HAP-1 (cell line): ENCODE results near the gene CCDC40.

ENCODE experiments used
- DNase-seq, 2 experiments: peaks; one replicate each; pipeline ENCODE4 v3.0.0-alpha.2; 2016 to 2020; ENCODE audit warnings: low spot score in 2 of 2
- H3K27me3 ChIP-seq: fragments of 250-450 bp; sonication (Bioruptor Pico); 2 replicates; pipeline ENCODE4 v1.5.1; 2020; ENCODE audit warnings: low read depth, mild to moderate bottlenecking, moderate library complexity
- H3K36me3 ChIP-seq: fragments of 250-450 bp; sonication (Bioruptor Pico); replicated peaks from 2 replicates; pipeline ENCODE4 v1.5.1; 2020; ENCODE audit warnings: mild to moderate bottlenecking
- H3K4me1 ChIP-seq: fragments of 250-450 bp; sonication (Bioruptor Pico); 2 replicates; pipeline ENCODE4 v1.5.1; 2020; ENCODE audit warnings: mild to moderate bottlenecking
- H3K4me3 ChIP-seq: fragments of 250-450 bp; sonication (Bioruptor Pico); 2 replicates; pipeline ENCODE4 v1.5.1; 2020; ENCODE audit warnings: mild to moderate bottlenecking, moderate library complexity
- H3K9me3 ChIP-seq: fragments of 250-450 bp; sonication (Bioruptor Pico); 2 replicates; pipeline ENCODE4 v1.5.1; 2020; ENCODE audit warnings: mild to moderate bottlenecking, moderate library complexity
- in situ Hi-C: fragments of 300-500 bp; cut with MboI; formaldehyde crosslinking; loops from 3 replicates; pipeline ENCODE4 v1.14.3; 2020; ENCODE audit warnings: low sequenced_read_pairs, inconsistent platforms, mixed read lengths

Gene CCDC40

DNA sequence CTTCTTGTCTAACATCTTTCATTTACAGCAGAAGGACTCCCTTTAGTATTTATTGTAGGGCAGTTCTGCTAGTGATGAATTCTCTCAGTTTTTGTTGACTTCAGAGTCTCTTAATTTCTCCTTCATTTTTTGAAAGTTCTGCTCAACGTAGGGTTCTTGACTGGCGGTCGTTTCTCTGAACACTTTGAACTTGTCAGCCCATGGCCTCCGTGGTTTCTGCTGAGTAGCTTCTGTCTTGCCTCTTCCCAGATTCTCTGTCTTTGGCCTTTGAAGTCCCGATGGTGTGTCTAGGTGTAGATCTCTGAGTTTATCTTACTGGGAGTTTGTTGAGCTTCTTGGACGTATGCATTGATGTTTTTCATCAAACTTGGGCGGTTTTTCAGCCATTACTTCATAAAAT is 78.3 kb downstream of the CCDC40 start:
- in situ Hi-C loops: no loop called here
- Histone ChIP-seq H3K27me3 (no peaks in the 10 kb centered on the region), H3K9me3 (peaks cover 6% of the 10 kb centered on the region; the same call in 1 of the 2 replicates), H3K4me3 (no peak overlapping the region), H3K36me3 (no peaks in the 10 kb centered on the region), H3K4me1 (no peaks in the 10 kb centered on the region)
- DNase-seq: no peak

DNA sequence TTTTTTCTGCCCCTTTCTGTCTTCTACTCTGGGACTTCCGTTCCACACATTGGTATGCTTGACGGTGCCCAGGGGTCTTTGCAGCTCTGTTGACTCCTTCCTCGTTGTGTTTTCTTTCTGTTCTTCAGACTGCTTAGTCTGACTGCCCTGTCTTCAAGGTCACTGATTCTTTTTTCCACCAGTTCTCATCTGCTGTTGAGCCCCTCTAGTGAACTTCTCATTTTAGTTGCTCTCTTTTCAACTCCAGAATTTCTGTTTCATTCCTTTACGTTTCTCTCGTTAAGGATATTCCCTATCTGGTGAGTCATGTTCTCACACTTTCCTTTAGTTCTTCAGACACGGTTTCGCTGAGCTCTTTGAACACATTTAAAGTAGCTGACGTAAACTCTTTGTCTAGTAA is 78.7 kb downstream of the CCDC40 start:
- Histone ChIP-seq H3K27me3 (no peaks in the 10 kb centered on the region), H3K9me3 (peaks cover 6% of the 10 kb centered on the region; the same call in 1 of the 2 replicates), H3K36me3 (no peaks in the 10 kb centered on the region), H3K4me3 (no peak overlapping the region), H3K4me1 (no peaks in the 10 kb centered on the region)
- DNase-seq: no peak
- in situ Hi-C loops: no loop called here

DNA sequence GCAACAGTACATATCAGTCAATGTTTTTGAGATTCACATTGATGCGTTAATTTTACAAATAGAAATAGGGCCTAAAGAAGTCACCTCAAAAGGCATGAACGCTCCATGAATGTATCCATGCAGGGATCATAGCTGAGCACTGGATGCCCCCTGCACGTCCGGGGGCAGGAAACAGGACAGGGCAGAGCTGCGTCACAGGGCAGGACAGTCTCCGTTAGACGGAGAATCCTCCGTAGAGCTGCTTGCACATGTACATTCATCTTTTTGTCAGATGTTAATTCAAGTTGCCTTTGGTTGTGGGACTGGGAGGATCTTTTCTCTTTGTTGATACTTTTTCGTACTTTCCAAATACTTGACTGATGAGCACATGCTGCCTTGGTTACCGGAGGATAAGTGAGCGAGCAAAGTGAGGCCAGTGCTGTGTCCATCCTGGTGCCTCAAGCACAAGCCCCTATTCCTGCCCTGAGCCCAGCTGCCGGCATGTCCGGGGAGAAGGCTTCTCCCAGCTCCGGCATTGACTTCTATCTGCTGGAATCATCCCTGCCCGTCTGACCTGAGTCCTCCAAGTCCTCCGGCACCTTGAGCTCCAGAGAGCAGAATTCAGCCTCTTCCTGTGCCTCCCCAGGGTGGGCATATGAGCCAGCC is 80.0 kb downstream of the CCDC40 start:
- Histone ChIP-seq H3K27me3 (no peaks in the 10 kb centered on the region), H3K4me3 (no peak overlapping the region), H3K36me3 (no peaks in the 10 kb centered on the region), H3K4me1 (no peaks in the 10 kb centered on the region), H3K9me3 (peaks cover 6% of the 10 kb centered on the region; the same call in 1 of the 2 replicates)
- in situ Hi-C loops: no loop called here
- DNase-seq: no peak

DNA sequence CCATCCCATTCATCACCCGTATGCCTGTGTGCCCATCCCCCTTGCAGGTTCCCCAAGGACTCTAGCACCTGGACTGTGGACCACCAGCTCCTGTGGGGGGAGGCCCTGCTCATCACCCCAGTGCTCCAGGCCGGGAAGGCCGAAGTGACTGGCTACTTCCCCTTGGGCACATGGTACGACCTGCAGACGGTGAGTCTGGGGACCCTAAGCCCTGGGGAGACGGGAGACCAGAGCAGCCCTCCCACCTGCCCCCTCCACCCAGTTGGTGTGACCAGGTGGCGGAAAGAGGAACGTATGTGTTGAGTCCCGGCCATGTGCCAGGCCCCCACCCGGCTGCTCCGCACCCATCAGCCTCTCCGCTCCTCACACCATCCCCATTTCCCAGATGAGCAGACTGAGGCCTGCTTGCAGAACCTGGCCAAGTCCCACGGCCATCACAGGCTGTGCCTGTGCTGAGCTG is 80.5 kb downstream of the CCDC40 start:
- no peak for DNase-seq
- Histone ChIP-seq H3K9me3 (peaks cover 6% of the 10 kb centered on the region; the same call in 1 of the 2 replicates), H3K4me3 (no peak overlapping the region), H3K36me3 (no peaks in the 10 kb centered on the region), H3K4me1 (no peaks in the 10 kb centered on the region), H3K27me3 (no peaks in the 10 kb centered on the region)
- in situ Hi-C loops: no loop called here

DNA sequence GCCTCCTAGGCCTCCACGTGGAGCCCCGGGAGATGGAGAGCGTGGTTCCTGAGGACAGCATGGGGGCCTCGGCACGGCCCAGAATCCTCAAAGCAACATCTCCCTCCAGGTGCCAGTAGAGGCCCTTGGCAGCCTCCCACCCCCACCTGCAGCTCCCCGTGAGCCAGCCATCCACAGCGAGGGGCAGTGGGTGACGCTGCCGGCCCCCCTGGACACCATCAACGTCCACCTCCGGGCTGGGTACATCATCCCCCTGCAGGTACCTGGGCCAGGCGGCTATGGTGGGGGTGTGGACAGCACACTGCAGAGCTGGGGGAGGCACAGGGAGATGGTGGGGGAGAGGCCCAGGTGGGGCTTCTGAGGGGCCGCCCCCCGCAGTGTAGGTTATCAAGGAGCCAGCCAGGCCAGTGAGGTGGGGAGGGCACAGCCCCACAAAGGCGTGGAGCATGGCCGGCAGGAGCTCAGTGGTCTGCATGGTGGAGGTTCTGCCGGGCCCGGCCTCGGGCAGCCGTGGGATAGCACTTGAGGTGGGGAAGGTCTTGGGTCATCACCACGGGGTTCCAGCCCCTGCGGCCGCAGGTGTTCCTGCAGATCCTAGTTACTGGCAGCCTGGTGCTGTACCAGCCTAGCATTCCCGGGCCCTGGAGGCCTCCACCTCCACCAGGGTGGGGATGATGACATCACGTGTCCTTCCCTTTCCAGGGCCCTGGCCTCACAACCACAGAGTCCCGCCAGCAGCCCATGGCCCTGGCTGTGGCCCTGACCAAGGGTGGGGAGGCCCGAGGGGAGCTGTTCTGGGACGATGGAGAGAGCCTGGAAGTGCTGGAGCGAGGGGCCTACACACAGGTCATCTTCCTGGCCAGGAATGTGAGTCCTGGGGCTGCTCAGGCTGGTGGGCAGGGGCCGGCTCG is 81.3 kb downstream of the CCDC40 start:
- Histone ChIP-seq H3K27me3 (no peaks in the 10 kb centered on the region), H3K4me3 (no peak overlapping the region), H3K4me1 (no peaks in the 10 kb centered on the region), H3K9me3 (peaks cover 6% of the 10 kb centered on the region; the same call in 1 of the 2 replicates), H3K36me3 (no peaks in the 10 kb centered on the region)
- no peak for DNase-seq
- in situ Hi-C loops: no loop called here

DNA sequence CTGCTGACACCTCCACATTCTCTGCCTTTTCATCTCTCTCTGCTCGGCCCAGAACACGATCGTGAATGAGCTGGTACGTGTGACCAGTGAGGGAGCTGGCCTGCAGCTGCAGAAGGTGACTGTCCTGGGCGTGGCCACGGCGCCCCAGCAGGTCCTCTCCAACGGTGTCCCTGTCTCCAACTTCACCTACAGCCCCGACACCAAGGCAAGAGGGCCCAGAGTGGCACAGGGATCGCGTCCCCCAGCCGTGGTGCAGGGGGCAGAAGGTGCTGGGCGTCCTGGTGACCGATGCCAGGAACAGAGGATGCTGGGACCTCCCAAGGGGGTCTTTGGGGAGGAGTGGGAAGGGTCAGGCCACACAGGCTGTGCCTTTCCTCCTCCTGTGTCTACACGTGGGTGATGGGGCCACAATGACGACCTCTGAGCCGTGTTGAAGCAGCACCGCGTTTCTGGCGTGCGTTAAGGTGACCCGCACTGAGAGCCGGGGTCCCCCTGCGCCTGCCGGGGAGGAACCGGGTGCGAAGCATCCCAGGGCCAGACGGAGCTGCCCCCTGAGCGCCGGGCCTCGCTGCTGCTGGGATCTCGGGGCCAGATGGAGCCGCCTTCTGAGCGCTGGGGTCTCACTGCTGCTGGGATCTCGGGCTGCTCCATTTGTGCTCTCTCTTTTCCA is 82.3 kb downstream of the CCDC40 start:
- Histone ChIP-seq H3K9me3 (peaks cover 6% of the 10 kb centered on the region; the same call in 1 of the 2 replicates), H3K27me3 (no peaks in the 10 kb centered on the region), H3K4me3 (no peak overlapping the region), H3K36me3 (no peaks in the 10 kb centered on the region), H3K4me1 (no peaks in the 10 kb centered on the region)
- in situ Hi-C loops: no loop called here
- DNase-seq: no peak

DNA sequence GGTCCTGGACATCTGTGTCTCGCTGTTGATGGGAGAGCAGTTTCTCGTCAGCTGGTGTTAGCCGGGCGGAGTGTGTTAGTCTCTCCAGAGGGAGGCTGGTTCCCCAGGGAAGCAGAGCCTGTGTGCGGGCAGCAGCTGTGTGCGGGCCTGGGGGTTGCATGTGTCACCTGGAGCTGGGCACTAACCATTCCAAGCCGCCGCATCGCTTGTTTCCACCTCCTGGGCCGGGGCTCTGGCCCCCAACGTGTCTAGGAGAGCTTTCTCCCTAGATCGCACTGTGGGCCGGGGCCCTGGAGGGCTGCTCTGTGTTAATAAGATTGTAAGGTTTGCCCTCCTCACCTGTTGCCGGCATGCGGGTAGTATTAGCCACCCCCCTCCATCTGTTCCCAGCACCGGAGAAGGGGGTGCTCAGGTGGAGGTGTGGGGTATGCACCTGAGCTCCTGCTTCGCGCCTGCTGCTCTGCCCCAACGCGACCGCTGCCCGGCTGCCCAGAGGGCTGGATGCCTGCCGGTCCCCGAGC is 82.9 kb downstream of the CCDC40 start:
- in situ Hi-C loops: no loop called here
- Histone ChIP-seq H3K4me1 (peaks cover 3% of the 10 kb centered on the region), H3K27me3 (no peaks in the 10 kb centered on the region), H3K36me3 (no peaks in the 10 kb centered on the region), H3K9me3 (peaks cover 6% of the 10 kb centered on the region; the same call in 1 of the 2 replicates), H3K4me3 (no peak overlapping the region)
- DNase-seq: no peak

DNA sequence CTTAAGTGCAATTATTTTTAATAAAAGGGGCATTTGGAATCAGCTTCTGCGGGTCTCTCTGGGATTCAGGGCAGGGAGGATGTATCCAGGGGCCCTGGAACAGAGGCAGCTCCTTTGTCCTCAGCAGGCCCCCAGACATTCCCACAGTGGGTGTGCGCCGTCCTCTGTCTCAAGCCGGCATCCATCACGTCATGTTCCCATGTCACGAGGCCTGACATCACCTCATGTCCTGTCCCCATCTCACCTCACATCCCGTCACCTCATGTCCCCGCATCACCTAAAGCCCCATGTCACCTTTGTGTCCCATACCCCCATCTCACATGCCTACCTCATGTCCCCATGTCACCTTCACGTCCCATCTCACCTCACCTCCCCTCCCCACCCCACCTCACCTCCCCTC is 83.4 kb downstream of the CCDC40 start:
- Histone ChIP-seq H3K4me1 (peaks cover 4% of the 10 kb centered on the region), H3K36me3 (no peaks in the 10 kb centered on the region), H3K9me3 (peaks cover 6% of the 10 kb centered on the region; the same call in 1 of the 2 replicates), H3K4me3 (no peak overlapping the region), H3K27me3 (no peaks in the 10 kb centered on the region)
- in situ Hi-C loops: no loop called here
- DNase-seq: no peak

DNA sequence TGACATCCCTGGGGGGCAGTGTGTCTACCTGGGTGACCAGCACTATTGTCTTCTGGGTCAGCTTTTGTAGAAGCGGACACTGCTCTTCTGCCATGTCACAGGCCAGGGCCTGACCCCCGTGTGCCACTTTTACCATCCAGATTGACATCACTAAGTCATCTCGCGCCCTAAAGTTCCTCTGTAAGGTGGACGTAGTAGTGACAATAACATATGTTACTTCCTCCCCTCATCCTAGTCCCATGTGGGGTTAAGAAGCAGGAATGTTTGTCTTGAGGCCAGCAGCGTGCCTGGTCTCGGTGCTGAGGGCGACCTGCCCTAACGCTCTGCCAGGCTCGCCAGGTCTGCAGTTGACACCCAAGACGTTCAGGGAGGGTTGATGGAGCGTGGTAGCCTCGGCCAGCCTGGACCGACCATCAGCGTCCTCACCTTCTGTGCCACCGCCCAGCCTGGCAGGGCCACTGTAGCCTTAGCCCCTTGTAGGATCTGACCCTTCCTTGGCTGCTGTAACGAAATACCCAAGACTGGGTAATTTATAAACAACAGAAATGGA is 85.7 kb downstream of the CCDC40 start:
- peaks cover 4% of the 10 kb centered on the region for H3K4me1 ChIP-seq
- H3K27me3 ChIP-seq: no peaks in the 10 kb centered on the region
- in situ Hi-C loops: no loop called here

DNA sequence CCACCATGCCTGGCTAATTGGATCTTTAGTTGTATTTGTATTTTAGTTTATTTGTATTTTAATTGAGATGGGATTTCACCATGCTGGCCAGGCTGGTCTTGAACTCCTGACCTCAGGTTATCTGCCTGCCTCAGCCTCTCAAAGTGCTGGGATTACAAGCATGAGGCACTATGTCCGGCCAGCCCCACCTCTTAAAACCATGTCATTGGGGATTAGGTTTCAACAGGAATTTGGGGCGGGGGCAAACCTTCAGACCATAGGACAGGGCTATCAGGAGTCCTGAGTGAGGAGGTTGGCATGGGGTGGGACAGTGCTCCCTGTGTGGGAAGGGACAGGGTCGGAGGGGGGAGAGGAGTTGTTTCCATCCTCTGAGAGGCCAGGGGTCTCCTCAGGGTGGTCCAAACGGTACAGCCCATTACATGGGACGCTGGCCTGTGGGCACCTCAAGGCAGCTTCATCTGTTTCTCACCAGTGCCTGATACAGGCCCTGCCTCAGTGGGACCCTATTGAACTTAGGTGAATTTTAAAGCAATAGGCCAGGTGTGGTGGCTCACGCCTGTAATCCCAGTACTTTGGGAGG is 86.6 kb downstream of the CCDC40 start:
- Histone ChIP-seq H3K27me3 (no peaks in the 10 kb centered on the region), H3K4me3 (no peak overlapping the region)

More for the DNA sequence above, 85.7 kb downstream of the CCDC40 start:
- Histone ChIP-seq H3K36me3 (no peaks in the 10 kb centered on the region), H3K4me3 (no peak overlapping the region), H3K9me3 (no peaks in the 10 kb centered on the region)
- no peak for DNase-seq

DNA sequence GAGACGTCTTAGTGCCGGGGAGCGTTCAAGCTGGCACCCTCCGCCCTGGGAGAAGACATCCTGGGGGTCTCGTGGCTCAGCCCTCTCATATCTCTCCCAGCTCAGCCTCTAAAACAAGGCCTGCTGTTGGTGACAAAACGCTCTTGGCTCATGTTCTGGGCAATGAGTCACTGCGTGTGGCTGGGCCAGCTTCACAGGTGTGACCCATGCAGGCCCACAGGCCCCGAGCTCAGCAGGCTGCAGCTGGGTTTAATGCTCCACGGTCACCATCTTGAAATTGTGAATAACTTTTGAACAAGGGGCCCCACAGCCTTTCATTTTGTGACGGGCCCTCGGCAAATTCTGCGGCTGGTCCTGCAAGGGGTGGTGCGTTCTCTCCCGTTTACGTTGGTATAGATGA is 87.3 kb downstream of the CCDC40 start:
- Histone ChIP-seq H3K9me3 (no peaks in the 10 kb centered on the region), H3K36me3 (no peaks in the 10 kb centered on the region), H3K4me3 (no peak overlapping the region), H3K4me1 (peaks cover 4% of the 10 kb centered on the region), H3K27me3 (no peaks in the 10 kb centered on the region)
- no peak for DNase-seq
- in situ Hi-C loops: no loop called here

More for the DNA sequence above, 86.6 kb downstream of the CCDC40 start:
- H3K9me3 ChIP-seq: no peaks in the 10 kb centered on the region
- no peaks in the 10 kb centered on the region for H3K36me3 ChIP-seq
- in situ Hi-C loops: no loop called here
- H3K4me1 ChIP-seq: peaks cover 4% of the 10 kb centered on the region
- no peak for DNase-seq

DNA sequence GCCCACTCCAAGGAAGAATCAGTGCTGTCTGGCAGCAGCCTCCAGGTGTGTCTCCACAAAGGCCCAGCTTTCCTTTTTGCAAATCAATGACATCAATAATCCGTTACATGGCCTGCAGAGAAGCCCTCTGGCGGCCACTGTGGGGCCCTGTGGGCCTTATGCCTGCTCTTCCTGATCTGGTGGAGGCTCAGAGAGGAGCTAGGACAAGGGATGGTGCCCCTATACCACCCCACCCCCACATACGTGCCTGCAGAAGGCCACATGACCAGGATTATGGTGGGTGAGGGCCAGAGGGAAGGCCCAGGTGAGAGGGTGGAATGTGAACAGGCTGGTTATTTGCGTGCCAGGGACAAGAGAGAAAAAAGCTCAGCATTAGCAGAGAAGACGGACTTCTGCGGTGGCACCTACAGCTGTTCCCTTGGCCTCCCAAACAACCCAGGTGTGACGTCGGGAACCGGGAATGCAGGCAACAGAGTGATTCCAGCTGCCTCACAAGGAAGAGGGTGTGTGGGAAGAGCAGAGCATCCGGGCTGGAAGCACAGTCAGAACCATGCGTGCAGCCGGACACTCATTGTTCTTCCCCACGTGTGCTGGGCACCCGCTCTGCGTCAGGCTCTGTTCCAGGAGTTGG is 88.0 kb downstream of the CCDC40 start:
- Histone ChIP-seq H3K9me3 (no peaks in the 10 kb centered on the region), H3K27me3 (no peaks in the 10 kb centered on the region), H3K36me3 (no peaks in the 10 kb centered on the region), H3K4me1 (peaks cover 4% of the 10 kb centered on the region), H3K4me3 (no peak overlapping the region)
- in situ Hi-C loops: no loop called here
- DNase-seq: peak; percentile 64 to 65
